ENCODE measurements around the gene TPD52L2.

DNA sequence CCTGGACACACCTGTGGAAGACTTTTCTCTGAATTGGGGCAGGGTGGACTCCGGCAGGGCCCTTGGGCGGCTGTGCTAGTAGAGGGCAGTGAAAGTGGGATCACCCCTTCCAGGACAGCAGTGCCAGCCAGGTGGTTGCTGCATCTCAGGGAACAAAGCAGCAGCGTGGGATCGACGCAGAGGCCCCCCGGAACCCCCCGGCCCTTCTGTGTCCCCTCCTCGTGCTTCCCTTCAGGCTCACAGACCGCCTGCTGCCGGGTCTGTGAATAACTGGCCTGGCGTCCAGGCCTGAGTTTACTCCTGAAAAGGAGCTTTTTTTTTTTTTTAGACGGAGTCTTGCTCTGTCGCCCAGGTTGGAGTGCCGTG lies 21.0 kb downstream of the TPD52L2 start:
- TF ChIP-seq CTCF (IDR thresholded peaks at IDR 0.05; ENCODE audit: low read depth, low read length) (no peak), MAX (IDR thresholded peaks at IDR 0.05; ENCODE audit: low read depth, low read length) (no peak), POLR2A (IDR thresholded peaks at IDR 0.05; ENCODE audit: extremely low read depth, insufficient read length) (no peak)
